COLO668 (cell line): Measurements from ENCODE around the gene ARRDC2.

Source experiments
- DNase-seq: peaks from one replicate; lab custom pipeline; 2025; ENCODE audit not compliant: unreplicated experiment; lab: John Stamatoyannopoulos, UW

Gene ARRDC2

GRCh38 chr19:18057557-18057956, 49.6 kb downstream of the ARRDC2 start:
- DNase-seq = no peak

GRCh38 chr19:18058208-18059009, 50.4 kb downstream of the ARRDC2 start:
- peak; percentile 71 for DNase-seq

GRCh38 chr19:18059297-18059696, 51.3 kb downstream of the ARRDC2 start:
- DNase-seq = no peak

GRCh38 chr19:18059902-18060301, 51.9 kb downstream of the ARRDC2 start:
- DNase-seq = no peak

- no peak for DNase-seq
Observed at GRCh38 chr19:18060472-18060871, 52.5 kb downstream of the ARRDC2 start.

- peak; percentile 15 for DNase-seq
Observed at GRCh38 chr19:18062028-18062427, 54.1 kb downstream of the ARRDC2 start.

- DNase-seq = no peak
Observed at GRCh38 chr19:18063463-18063862, 55.5 kb downstream of the ARRDC2 start.
